H9 (cell line): ENCODE data around the gene EVL. TPM values are rescaled to one million over a fixed set of nuclear protein-coding genes. Genes with fewer than 3 reads are reported as not detected.

Experiments used
- DNase-seq: peaks from one replicate; pipeline ENCODE4 v3.0.0-alpha.2; 2017
- H2AFZ ChIP-seq: one replicate; pipeline ENCODE4 v1.6.1; 2013; ENCODE audit warnings: mild to moderate bottlenecking, low read length, control low read depth, moderate library complexity
- H2AK5ac ChIP-seq: 2 replicates; pipeline ENCODE4 v1.6.1; 2013; ENCODE audit warnings: low read length, control low read depth, mixed read lengths; ENCODE audit not compliant: insufficient read length
- H2BK120ac ChIP-seq: one replicate; pipeline ENCODE4 v1.6.1; 2013; ENCODE audit warnings: low read depth, mild to moderate bottlenecking, low read length, control low read depth, inconsistent platforms; ENCODE audit not compliant: poor library complexity, severe bottlenecking
- H2BK12ac ChIP-seq: 2 replicates; pipeline ENCODE4 v1.6.1; 2013; ENCODE audit warnings: low read length, control low read depth, mixed read lengths, low read depth; ENCODE audit not compliant: insufficient read length
- H2BK15ac ChIP-seq: 2 replicates; pipeline ENCODE4 v1.6.1; 2013; ENCODE audit warnings: low read depth, low read length, control low read depth
- H2BK20ac ChIP-seq: one replicate; pipeline ENCODE4 v1.6.1; 2013; ENCODE audit warnings: low read depth, mild to moderate bottlenecking, low read length, control low read depth, inconsistent platforms; ENCODE audit not compliant: poor library complexity, severe bottlenecking
- H2BK5ac ChIP-seq: 2 replicates; pipeline ENCODE4 v1.6.1; 2013; ENCODE audit warnings: low read length, control low read depth, mixed read lengths; ENCODE audit not compliant: insufficient read length
- H3K14ac ChIP-seq: 2 replicates; pipeline ENCODE4 v1.6.1; 2013; ENCODE audit warnings: low read length, control low read depth; ENCODE audit not compliant: insufficient read depth
- H3K18ac ChIP-seq: 2 replicates; pipeline ENCODE4 v1.6.1; 2013; ENCODE audit warnings: low read depth, mild to moderate bottlenecking, mixed read lengths, low read length, control low read depth; ENCODE audit not compliant: insufficient read length
- H3K23ac ChIP-seq: 2 replicates; pipeline ENCODE4 v1.6.1; 2013; ENCODE audit warnings: low read length, control low read depth, mixed read lengths, low read depth; ENCODE audit not compliant: insufficient read length
- H3K23me2 ChIP-seq: 2 replicates; pipeline ENCODE4 v1.6.1; 2013; ENCODE audit warnings: low read depth, mild to moderate bottlenecking, mixed read lengths, low read length, control low read depth; ENCODE audit not compliant: insufficient read length, poor library complexity, severe bottlenecking
- H3K27ac ChIP-seq: 2 replicates; pipeline ENCODE4 v1.5.1; 2013; ENCODE audit warnings: low read length, control low read depth, mixed read lengths, low read depth; ENCODE audit not compliant: insufficient read length
- H3K27me3 ChIP-seq: 2 replicates; pipeline ENCODE4 v1.6.1; 2013; ENCODE audit warnings: low read length, control low read depth, inconsistent platforms; ENCODE audit not compliant: insufficient read depth
- H3K4ac ChIP-seq: 2 replicates; pipeline ENCODE4 v1.6.1; 2013; ENCODE audit warnings: low read depth, mild to moderate bottlenecking, control low read depth, inconsistent platforms, low read length, moderate library complexity
- H3K4me1 ChIP-seq: 2 replicates; pipeline ENCODE4 v1.6.1; 2013; ENCODE audit warnings: low read length, control low read depth, inconsistent platforms; ENCODE audit not compliant: insufficient read depth
- H3K4me2 ChIP-seq: 2 replicates; pipeline ENCODE4 v1.6.1; 2013; ENCODE audit warnings: low read length, control low read depth, mixed read lengths; ENCODE audit not compliant: insufficient read length, insufficient read depth
- H3K56ac ChIP-seq: 2 replicates; pipeline ENCODE4 v1.6.1; 2013; ENCODE audit warnings: low read depth, mild to moderate bottlenecking, mixed read lengths, low read length, control low read depth; ENCODE audit not compliant: insufficient read length
- H3K79me1 ChIP-seq: 2 replicates; pipeline ENCODE4 v1.6.1; 2013; ENCODE audit warnings: low read depth, mild to moderate bottlenecking, moderate library complexity, low read length, control low read depth, inconsistent platforms; ENCODE audit not compliant: insufficient read depth, poor library complexity, severe bottlenecking
- H3K79me2 ChIP-seq: 2 replicates; pipeline ENCODE4 v1.6.1; 2013; ENCODE audit warnings: low read length, control low read depth, inconsistent platforms; ENCODE audit not compliant: insufficient read depth
- H3K9ac ChIP-seq: 2 replicates; pipeline ENCODE4 v1.6.1; 2013; ENCODE audit warnings: low read length, control low read depth, mixed read lengths; ENCODE audit not compliant: insufficient read length; ENCODE audit errors: extremely low read depth
- H3K9me3 ChIP-seq: one replicate; pipeline ENCODE4 v1.6.1; 2013; ENCODE audit warnings: low read depth, low read length, inconsistent platforms; ENCODE audit not compliant: control insufficient read depth
- H3T11ph ChIP-seq: one replicate; pipeline ENCODE4 v1.6.1; 2013; ENCODE audit warnings: mild to moderate bottlenecking, low read length, control low read depth, inconsistent platforms
- H4K20me1 ChIP-seq: one replicate; pipeline ENCODE4 v1.6.1; 2013; ENCODE audit not compliant: control insufficient read depth, insufficient read length, insufficient read depth
- H4K5ac ChIP-seq: 2 replicates; pipeline ENCODE4 v1.6.1; 2013; ENCODE audit warnings: low read depth, mild to moderate bottlenecking, mixed read lengths, low read length, control low read depth; ENCODE audit not compliant: insufficient read length
- H4K8ac ChIP-seq: replicated peaks from 2 replicates; pipeline ENCODE4 v1.6.1; 2013; ENCODE audit warnings: low read length, control low read depth, mixed read lengths, low read depth; ENCODE audit not compliant: insufficient read length
- H4K91ac ChIP-seq: 2 replicates; pipeline ENCODE4 v1.6.1; 2013; ENCODE audit warnings: low read depth, mild to moderate bottlenecking, moderate library complexity, mixed read lengths, low read length, control low read depth; ENCODE audit not compliant: insufficient read length
- H3K27ac Mint-ChIP-seq, 3 experiments: 2 replicates in 2 of 3; 3 replicates in 1 of 3; pipeline ENCODE4 v1.8.0; 2020 to 2021; ENCODE audit warnings: mixed read lengths in 3 of 3, mild to moderate bottlenecking in 1 of 3, moderate library complexity in 1 of 3
- H3K27me3 Mint-ChIP-seq: 2 replicates; pipeline ENCODE4 v1.8.0; 2021; ENCODE audit warnings: low read depth, mild to moderate bottlenecking, moderate library complexity, mixed read lengths
- H3K36me3 Mint-ChIP-seq, 3 experiments: 2 replicates in 2 of 3; 3 replicates in 1 of 3; pipeline ENCODE4 v1.8.0; 2020 to 2021; ENCODE audit warnings: low read depth in 3 of 3, mixed read lengths in 3 of 3; ENCODE audit not compliant: insufficient read depth in 1 of 3
- H3K4me1 Mint-ChIP-seq, 2 experiments: 2 replicates each; pipeline ENCODE4 v1.8.0; 2020; ENCODE audit warnings: mixed read lengths in 2 of 2
- H3K4me3 Mint-ChIP-seq, 2 experiments: 2 replicates in 1 of 2; 3 replicates in 1 of 2; pipeline ENCODE4 v1.8.0; 2020 to 2021; ENCODE audit warnings: mild to moderate bottlenecking in 2 of 2, mixed read lengths in 2 of 2, moderate library complexity in 1 of 2
- H3K9me3 Mint-ChIP-seq, 2 experiments: 2 replicates in 1 of 2; 3 replicates in 1 of 2; pipeline ENCODE4 v1.8.0; 2020; ENCODE audit warnings: mild to moderate bottlenecking in 2 of 2, mixed read lengths in 2 of 2, moderate library complexity in 1 of 2
- WGBS: extraction: QIAGEN DNeasy Blood & Tissue Kit; methylation state at CpG from one replicate; pipeline ENCODE4 v1.1.7; 2013; ENCODE audit warnings: missing lambda C conversion rate, low lambda C conversion rate, mixed read lengths; ENCODE audit not compliant: insufficient read length; ENCODE audit errors: extremely low coverage; 5-methylcytosine and 5-hydroxymethylcytosine counted together
- total RNA-seq: library from RNA; stranded (reverse); gene quantifications from 2 replicates; pipeline ENCODE4 v1.2.1, GENCODE V29; 2021
- TF ChIP-seq, protein P1 (sequence below): fragments of 200-600 bp; sonication (generic); conservative IDR thresholded peaks from 3 replicates; pipeline ENCODE4 v1.8.0; 2021; ENCODE audit warnings: antibody characterized with exemption, mild to moderate bottlenecking

Gene EVL
- total RNA-seq, 1 experiment from 2014 or later, result 53.2 TPM

DNA sequence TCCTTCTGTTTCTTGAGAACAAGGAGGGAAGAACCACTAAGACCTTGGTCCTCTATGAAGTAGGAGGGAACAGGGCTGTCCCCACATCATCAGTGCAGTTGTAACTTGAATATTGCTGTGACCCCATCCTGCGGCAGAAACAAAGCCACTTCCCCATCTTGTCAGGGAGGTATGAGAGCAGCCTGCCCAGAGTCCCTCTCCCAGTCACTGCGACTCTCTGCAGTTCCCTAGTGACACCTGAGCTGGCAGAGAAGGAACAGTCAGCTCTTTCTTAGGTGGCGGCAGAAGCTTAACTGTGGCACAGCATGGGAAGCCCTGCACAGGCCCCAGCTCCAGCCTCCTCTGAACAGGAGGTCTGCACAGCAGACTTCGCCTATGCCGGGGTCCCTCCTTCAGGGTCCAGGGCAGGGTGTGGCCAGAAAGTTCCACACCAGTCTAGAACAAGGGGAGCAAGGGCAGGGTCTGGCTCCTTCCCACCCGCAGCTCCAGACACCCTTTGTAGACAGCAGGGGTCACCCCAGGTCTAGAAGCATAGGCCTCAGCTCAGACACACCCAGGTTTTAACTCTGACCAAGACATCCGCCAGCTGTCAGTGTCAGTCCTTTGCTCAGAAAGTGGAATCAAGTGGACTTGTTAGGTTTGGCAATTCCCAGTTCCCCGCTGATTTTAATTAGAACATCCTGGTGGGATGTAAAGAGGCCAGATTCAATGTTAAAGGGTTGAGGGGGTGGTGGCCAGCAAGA is 57.4 kb downstream of the EVL start:
- no peaks in the 10 kb centered on the region for H3K23me2 ChIP-seq
- H3K56ac ChIP-seq, result no peak overlapping the region
- H2BK5ac ChIP-seq, result no peak overlapping the region
- H3K27ac ChIP-seq, result no peak overlapping the region
- no peaks in the 10 kb centered on the region for H3K4me1 ChIP-seq
- no peaks in the 10 kb centered on the region for H3K27me3 ChIP-seq
- H3K9me3 Mint-ChIP-seq, result no peaks in the 10 kb centered on the region
- no peaks in the 10 kb centered on the region for H3K4me1 Mint-ChIP-seq
- H2AFZ ChIP-seq, result no peak overlapping the region
- H4K91ac ChIP-seq, result no peak overlapping the region
- H3K14ac ChIP-seq, result no peak overlapping the region
- H3K9me3 ChIP-seq, result no peaks in the 10 kb centered on the region
- no CpG with 5 or more reads among the region's 8 CpGs for WGBS
- H4K20me1 ChIP-seq, result no peaks in the 10 kb centered on the region
- no peak overlapping the region for H3K4me3 Mint-ChIP-seq
- TF ChIP-seq, protein P1, sequence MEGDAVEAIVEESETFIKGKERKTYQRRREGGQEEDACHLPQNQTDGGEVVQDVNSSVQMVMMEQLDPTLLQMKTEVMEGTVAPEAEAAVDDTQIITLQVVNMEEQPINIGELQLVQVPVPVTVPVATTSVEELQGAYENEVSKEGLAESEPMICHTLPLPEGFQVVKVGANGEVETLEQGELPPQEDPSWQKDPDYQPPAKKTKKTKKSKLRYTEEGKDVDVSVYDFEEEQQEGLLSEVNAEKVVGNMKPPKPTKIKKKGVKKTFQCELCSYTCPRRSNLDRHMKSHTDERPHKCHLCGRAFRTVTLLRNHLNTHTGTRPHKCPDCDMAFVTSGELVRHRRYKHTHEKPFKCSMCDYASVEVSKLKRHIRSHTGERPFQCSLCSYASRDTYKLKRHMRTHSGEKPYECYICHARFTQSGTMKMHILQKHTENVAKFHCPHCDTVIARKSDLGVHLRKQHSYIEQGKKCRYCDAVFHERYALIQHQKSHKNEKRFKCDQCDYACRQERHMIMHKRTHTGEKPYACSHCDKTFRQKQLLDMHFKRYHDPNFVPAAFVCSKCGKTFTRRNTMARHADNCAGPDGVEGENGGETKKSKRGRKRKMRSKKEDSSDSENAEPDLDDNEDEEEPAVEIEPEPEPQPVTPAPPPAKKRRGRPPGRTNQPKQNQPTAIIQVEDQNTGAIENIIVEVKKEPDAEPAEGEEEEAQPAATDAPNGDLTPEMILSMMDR, result peak; percentile 20; the same call in 1 of the 3 replicates
- H2BK15ac ChIP-seq, result no peak overlapping the region
- H2BK20ac ChIP-seq, result no peak overlapping the region
- peaks cover 5 to 13% (median 6%) of the 10 kb centered on the region in 3 experiments; a peak in 6 of 7 replicates for H3K36me3 Mint-ChIP-seq
- H4K5ac ChIP-seq, result no peak overlapping the region
- H3K27me3 Mint-ChIP-seq, result no peaks in the 10 kb centered on the region
- no peak overlapping the region for H3K4me2 ChIP-seq
- H2BK12ac ChIP-seq, result no peak overlapping the region
- H3K79me1 ChIP-seq, result no peaks in the 10 kb centered on the region
- no peak overlapping the region for H4K8ac ChIP-seq
- no peak overlapping the region for H3T11ph ChIP-seq
- no peaks in the 10 kb centered on the region for H3K79me2 ChIP-seq
- no peak overlapping the region; a peak in 1 of 7 replicates for H3K27ac Mint-ChIP-seq
- H2BK120ac ChIP-seq, result no peak overlapping the region
- no peak overlapping the region for H2AK5ac ChIP-seq
- no peak for DNase-seq
- H3K9ac ChIP-seq, result no peak overlapping the region
- no peak overlapping the region for H3K4ac ChIP-seq
- no peak overlapping the region for H3K18ac ChIP-seq
- no peak overlapping the region for H3K23ac ChIP-seq
